Hepatocyte (in vitro differentiated cells): ENCODE data around the gene SLC25A18. TPM values are rescaled to one million over a fixed set of nuclear protein-coding genes. Genes with fewer than 3 reads are reported as not detected.
"Not testable (repeated sequence)": the region's sequence is repeated elsewhere in the genome, so short reads cannot be mapped to it uniquely, and the experiment has no call there.

Experiments
- DNase-seq: peaks from one replicate; pipeline ENCODE4 v3.0.0-alpha.2; 2016; ENCODE audit warnings: low spot score
- H2AFZ ChIP-seq: fragments of 200-600 bp; sonication (generic); 2 replicates; pipeline ENCODE4 v1.6.0; 2016; ENCODE audit warnings: antibody characterized with exemption, mild to moderate bottlenecking
- H3K27ac ChIP-seq: fragments of 200-600 bp; sonication (generic); 2 replicates; pipeline ENCODE4 v1.5.1; 2016; ENCODE audit warnings: mild to moderate bottlenecking
- H3K27me3 ChIP-seq: fragments of 200-600 bp; sonication (generic); 2 replicates; pipeline ENCODE4 v1.6.1; 2016
- H3K36me3 ChIP-seq: fragments of 200-600 bp; sonication (generic); replicated peaks from 2 replicates; pipeline ENCODE4 v1.5.1; 2016; ENCODE audit warnings: low read depth; ENCODE audit not compliant: insufficient read depth
- H3K4me1 ChIP-seq: fragments of 200-600 bp; sonication (generic); 2 replicates; pipeline ENCODE4 v1.5.1; 2016; ENCODE audit warnings: mild to moderate bottlenecking, moderate library complexity; ENCODE audit not compliant: insufficient read depth
- H3K4me2 ChIP-seq: fragments of 200-600 bp; sonication (generic); 2 replicates; pipeline ENCODE4 v1.6.0; 2016
- H3K4me3 ChIP-seq: fragments of 200-600 bp; sonication (generic); 2 replicates; pipeline ENCODE4 v1.5.1; 2016; ENCODE audit warnings: mild to moderate bottlenecking
- H3K79me2 ChIP-seq: fragments of 200-600 bp; sonication (generic); 2 replicates; pipeline ENCODE4 v1.6.0; 2017; ENCODE audit warnings: mild to moderate bottlenecking
- H3K9me2 ChIP-seq: fragments of 200-600 bp; sonication (generic); replicated peaks from 2 replicates; pipeline ENCODE4 v1.6.0; 2017; ENCODE audit warnings: mild to moderate bottlenecking; ENCODE audit not compliant: insufficient read depth
- H3K9me3 ChIP-seq: fragments of 200-600 bp; sonication (generic); 2 replicates; pipeline ENCODE4 v1.5.1; 2016; ENCODE audit warnings: low read depth, mild to moderate bottlenecking
- H4K20me1 ChIP-seq: fragments of 200-600 bp; sonication (generic); 2 replicates; pipeline ENCODE4 v1.6.0; 2016; ENCODE audit warnings: mild to moderate bottlenecking; ENCODE audit not compliant: insufficient read depth, poor library complexity, severe bottlenecking
- CTCF ChIP-seq: fragments of 200-600 bp; sonication (generic); IDR thresholded peaks from 2 replicates; pipeline ENCODE4 v1.5.1; 2016; ENCODE audit warnings: antibody characterized with exemption, mild to moderate bottlenecking; ENCODE audit not compliant: poor library complexity
- EZH2 ChIP-seq: fragments of 200-600 bp; sonication (generic); IDR thresholded peaks from 2 replicates; pipeline ENCODE4 v1.6.1; 2016; ENCODE audit warnings: antibody characterized with exemption, mild to moderate bottlenecking, borderline replicate concordance
- EZH2phosphoT487 ChIP-seq: fragments of 200-600 bp; sonication (generic); IDR thresholded peaks from one replicate; pipeline ENCODE4 v1.6.1; 2018; ENCODE audit warnings: antibody characterized with exemption, mild to moderate bottlenecking, low read depth, moderate library complexity; ENCODE audit not compliant: unreplicated experiment, severe bottlenecking
- whole genome bisulfite sequencing: methylation state at CpG from one replicate; pipeline ENCODE4 v1.1.6; 2016; ENCODE audit warnings: low lambda C conversion rate; ENCODE audit errors: missing lambda C conversion rate; 5-methylcytosine and 5-hydroxymethylcytosine counted together
- polyA plus RNA-seq: library from polyadenylated mRNA; unstranded; fragments of >200 nt; fragmentation: Nextera tagmentation; extraction: Ambion mirVana; gene quantifications from 2 replicates; pipeline ENCODE4 v1.2.1, GENCODE V29; 2016
- total RNA-seq: library from RNA; depleted of rRNA; stranded (reverse); fragments of >200 nt; gene quantifications from 2 replicates; pipeline ENCODE4 v1.2.3, GENCODE V29; 2014

SLC25A18 gene
- total and polyA plus RNA-seq, 2 experiments from 2014 or later = 3.5 to 4.2 TPM

- peak overlapping the region; percentile 34 for H2AFZ ChIP-seq
- 50% methylated on average over 4 of the region's 4 CpGs for WGBS
- H4K20me1 ChIP-seq = no peaks in the 10 kb centered on the region
- H3K79me2 ChIP-seq = peaks cover under 1% of the 10 kb centered on the region
- no peaks in the 10 kb centered on the region for H3K36me3 ChIP-seq
- H3K9me3 ChIP-seq = no peaks in the 10 kb centered on the region
- H3K4me2 ChIP-seq = peak overlapping the region; percentile 52
- peaks cover 22% of the 10 kb centered on the region for H3K4me1 ChIP-seq
- TF ChIP-seq EZH2phosphoT487 (no peak), CTCF (no peak), EZH2 (no peak)
- peak overlapping the region; percentile 94 for H3K27ac ChIP-seq
- H3K27me3 ChIP-seq = no peaks in the 10 kb centered on the region
- H3K4me3 ChIP-seq = no peak overlapping the region
- H3K9me2 ChIP-seq = no peaks in the 10 kb centered on the region
- DNase-seq = peak; percentile 81
Observed at GRCh38 chr22:17633217-17633997, 70.1 kb downstream of the SLC25A18 start.

- no peak overlapping the region for H3K4me3 ChIP-seq
- H3K27ac ChIP-seq = peak overlapping the region; percentile 94
- H3K27me3 ChIP-seq = no peaks in the 10 kb centered on the region
- no peak for DNase-seq
- H3K36me3 ChIP-seq = no peaks in the 10 kb centered on the region
- no peaks in the 10 kb centered on the region for H3K79me2 ChIP-seq
- 91% methylated on average over 3 of the region's 3 CpGs for WGBS
- peaks cover 22% of the 10 kb centered on the region for H3K4me1 ChIP-seq
- no peak for TF ChIP-seq EZH2
- no peak for TF ChIP-seq CTCF
- no peak for TF ChIP-seq EZH2phosphoT487
- H3K4me2 ChIP-seq = peak overlapping the region; percentile 52
- H3K9me2 ChIP-seq = no peaks in the 10 kb centered on the region
- H2AFZ ChIP-seq = peak overlapping the region; percentile 34
- H4K20me1 ChIP-seq = no peaks in the 10 kb centered on the region
- H3K9me3 ChIP-seq = no peaks in the 10 kb centered on the region
Observed at GRCh38 chr22:17633998-17634323, 70.7 kb downstream of the SLC25A18 start.

GRCh38 chr22:17634696-17635095 is 71.4 kb downstream of the SLC25A18 start:
- Histone ChIP-seq H3K4me3 (no peak overlapping the region), H3K4me2 (no peak overlapping the region), H3K9me3 (no peaks in the 10 kb centered on the region), H3K36me3 (no peaks in the 10 kb centered on the region), H3K9me2 (no peaks in the 10 kb centered on the region), H3K27me3 (no peaks in the 10 kb centered on the region), H3K79me2 (no peaks in the 10 kb centered on the region), H4K20me1 (no peaks in the 10 kb centered on the region), H3K27ac (peak overlapping the region; percentile 94), H3K4me1 (peaks cover 23% of the 10 kb centered on the region), H2AFZ (no peak overlapping the region)
- WGBS = 95% methylated on average over 3 of the region's 3 CpGs
- no peak for DNase-seq
- TF ChIP-seq EZH2phosphoT487 = no peak
- no peak for TF ChIP-seq EZH2
- TF ChIP-seq CTCF = no peak

- peaks cover 21% of the 10 kb centered on the region for H3K79me2 ChIP-seq
- peaks cover 29% of the 10 kb centered on the region for H3K4me1 ChIP-seq
- not testable (repeated sequence) for H2AFZ ChIP-seq, H3K36me3 ChIP-seq, H4K20me1 ChIP-seq, H3K9me2 ChIP-seq, H3K4me2 ChIP-seq, DNase-seq, H3K4me3 ChIP-seq, H3K9me3 ChIP-seq, H3K27me3 ChIP-seq
- 99% methylated on average over 10 of the region's 10 CpGs for WGBS
- H3K27ac ChIP-seq = peak overlapping the region; percentile 99
Observed at GRCh38 chr22:17636850-17637249, 73.6 kb downstream of the SLC25A18 start.
